HL-60 (cell line): ENCODE results near the gene LEPR.

Experiments used
- DNase-seq, 2 experiments: peaks; one replicate each; pipeline ENCODE4 v3.0.0-alpha.2; 2010 to 2020; ENCODE audit warnings: low read depth in 1 of 2, low spot score in 1 of 2
- H3K27ac ChIP-seq: fragments of 250-450 bp; sonication (Bioruptor Pico); replicated peaks from 2 replicates; pipeline ENCODE4 v1.5.1; 2020; ENCODE audit warnings: mild to moderate bottlenecking, moderate library complexity
- H3K27me3 ChIP-seq: fragments of 250-450 bp; sonication (Bioruptor Pico); 2 replicates; pipeline ENCODE4 v1.5.1; 2021; ENCODE audit warnings: mild to moderate bottlenecking, moderate library complexity; ENCODE audit not compliant: insufficient read depth, poor library complexity, severe bottlenecking
- H3K4me3 ChIP-seq: replicated peaks from 2 replicates; pipeline ENCODE4 v1.5.1; 2011; ENCODE audit warnings: mild to moderate bottlenecking, control low read depth, low read length; ENCODE audit not compliant: insufficient read depth
- CTCF ChIP-seq: IDR thresholded peaks from one replicate; pipeline ENCODE4 v1.5.1; 2011; ENCODE audit warnings: low read length, control low read depth, inconsistent platforms; ENCODE audit not compliant: insufficient read depth
- GABPA ChIP-seq: IDR thresholded peaks from 2 replicates; pipeline ENCODE4 v1.6.1; 2012; ENCODE audit warnings: low read depth
- POLR2AphosphoS5 ChIP-seq: IDR thresholded peaks from 2 replicates; pipeline ENCODE4 v1.6.1; 2012; ENCODE audit warnings: low read depth
- REST ChIP-seq: IDR thresholded peaks from 2 replicates; pipeline ENCODE4 v1.6.1; 2012; ENCODE audit warnings: low read depth; ENCODE audit not compliant: insufficient replicate concordance
- SPI1 ChIP-seq: IDR thresholded peaks from 2 replicates; pipeline ENCODE4 v1.6.1; 2012; ENCODE audit warnings: low read depth, mild to moderate bottlenecking, borderline replicate concordance

LEPR gene

GRCh38 chr1:65419681-65420589 lies 533 bp upstream of the LEPR start:
- peak; percentile 88 to 99 for DNase-seq
- Histone ChIP-seq H3K27ac (peak overlapping the region; percentile 42), H3K27me3 (peaks cover 8% of the 10 kb centered on the region), H3K4me3 (peak overlapping the region; percentile 77)
- TF ChIP-seq CTCF (no peak), POLR2AphosphoS5 (no peak), GABPA (no peak), REST (no peak), SPI1 (no peak)

- TF ChIP-seq GABPA = no peak
- peak; percentile 95 for TF ChIP-seq SPI1
- Histone ChIP-seq H3K27me3 (peaks cover 4% of the 10 kb centered on the region), H3K27ac (peak overlapping the region; percentile 95), H3K4me3 (peak overlapping the region; percentile 61)
- DNase-seq = peak; percentile 2 to 36
These were observed 1.0 kb downstream of the LEPR start for GRCh38 chr1:65421351-65422025.

- Histone ChIP-seq H3K27ac (no peak overlapping the region), H3K27me3 (peaks cover 2% of the 10 kb centered on the region), H3K4me3 (no peak overlapping the region)
- DNase-seq = no peak
- TF ChIP-seq REST (no peak), SPI1 (no peak), GABPA (no peak), POLR2AphosphoS5 (no peak), CTCF (no peak)
These were observed 2.1 kb downstream of the LEPR start for GRCh38 chr1:65422241-65423203.
